Epithelial cell of esophagus (primary cell): ENCODE data around the gene PDS5B.
A peak's percentile ranks its signal among the peaks of the same experiment; 100 is the strongest.

ENCODE experiments used
- DNase-seq: peaks from one replicate; pipeline ENCODE4 v3.0.0; 2010; ENCODE audit warnings: low read depth
- H3K4me3 ChIP-seq: 2 replicates; pipeline ENCODE4 v1.5.1; 2011; ENCODE audit warnings: mild to moderate bottlenecking, low read length, control low read depth
- CTCF ChIP-seq: IDR thresholded peaks from 2 replicates; pipeline ENCODE4 v1.5.1; 2011; ENCODE audit warnings: low read depth, mild to moderate bottlenecking, low read length, control low read depth, inconsistent platforms; ENCODE audit not compliant: insufficient read depth; ENCODE audit errors: missing control alignments

PDS5B gene

GRCh38 chr13:32629313-32629712, 43.1 kb downstream of the PDS5B start:
- H3K4me3 ChIP-seq: no peak overlapping the region
- DNase-seq: no peak
- TF ChIP-seq CTCF: no peak

- no peak for DNase-seq
- no peak overlapping the region for H3K4me3 ChIP-seq
- TF ChIP-seq CTCF: no peak
Measured at GRCh38 chr13:32629866-32630265, 43.6 kb downstream of the PDS5B start.

GRCh38 chr13:32632343-32632909, 46.2 kb downstream of the PDS5B start:
- TF ChIP-seq CTCF: no peak
- DNase-seq: no peak
- H3K4me3 ChIP-seq: no peak overlapping the region

- TF ChIP-seq CTCF: no peak
- no peak for DNase-seq
- no peak overlapping the region for H3K4me3 ChIP-seq
Measured at GRCh38 chr13:32636711-32637110, 50.5 kb downstream of the PDS5B start.

- DNase-seq: no peak
- TF ChIP-seq CTCF: no peak
- H3K4me3 ChIP-seq: no peak overlapping the region
Measured at GRCh38 chr13:32638739-32639138, 52.5 kb downstream of the PDS5B start.

- DNase-seq: peak; percentile 69
- peak; percentile 88 for TF ChIP-seq CTCF
- no peak overlapping the region for H3K4me3 ChIP-seq
Measured at GRCh38 chr13:32639502-32640105, 53.4 kb downstream of the PDS5B start.

GRCh38 chr13:32642316-32642715, 56.1 kb downstream of the PDS5B start:
- no peak for TF ChIP-seq CTCF
- H3K4me3 ChIP-seq: no peak overlapping the region
- DNase-seq: no peak
